ENCODE results near the gene DISP3.
A peak's percentile ranks its signal among the peaks of the same experiment; 100 is the strongest.

The DISP3 gene

DNA sequence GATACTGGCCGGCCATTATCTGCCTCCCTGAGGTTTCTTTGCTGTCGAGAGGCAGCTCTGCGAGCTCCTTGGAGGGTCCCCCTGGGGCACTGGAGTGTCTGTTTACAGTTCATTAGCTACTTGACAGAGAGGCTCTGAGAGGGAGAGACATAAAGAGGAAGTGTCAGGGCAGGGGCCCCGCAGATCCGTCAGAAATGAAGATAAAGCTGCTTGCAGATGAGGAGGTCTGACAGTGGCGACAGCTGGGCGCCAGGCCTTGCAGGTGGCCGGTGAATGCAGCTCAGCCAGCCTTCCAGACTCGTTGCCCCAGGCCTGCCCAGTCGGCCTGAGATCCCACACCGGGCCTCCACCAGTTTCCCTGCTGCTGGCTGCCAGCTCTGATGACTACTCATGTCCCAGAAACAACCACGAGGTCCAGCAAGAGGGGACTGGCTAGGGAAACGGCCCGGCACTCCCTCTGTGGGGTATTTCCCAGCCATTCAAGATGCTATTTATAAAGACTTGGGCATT lies 84.7 kb downstream of the DISP3 start:
- DNase-seq = no peak
- Mint-ChIP-seq H3K4me1 (no peaks in the 10 kb centered on the region), H3K36me3 (no peaks in the 10 kb centered on the region), H3K4me3 (no peak overlapping the region), H3K27me3 (peaks cover 54% of the 10 kb centered on the region), H3K27ac (no peak overlapping the region), H3K9me3 (no peaks in the 10 kb centered on the region)
- CTCF ChIA-PET = interaction anchor here (1.2 kb wide), 1 partner anchor 9 kb away, joined by 4 read pairs; no protein-coding TSS in a partner anchor

GRCh38 chr1:11564237-11564636 lies 85.3 kb downstream of the DISP3 start:
- Mint-ChIP-seq H3K27me3 (peaks cover 49% of the 10 kb centered on the region), H3K4me3 (no peak overlapping the region), H3K4me1 (no peaks in the 10 kb centered on the region), H3K27ac (no peak overlapping the region), H3K9me3 (no peaks in the 10 kb centered on the region), H3K36me3 (no peaks in the 10 kb centered on the region)
- DNase-seq = no peak
- CTCF ChIA-PET = interaction anchor here (1.2 kb wide), 1 partner anchor 8 kb away, joined by 4 read pairs; no protein-coding TSS in a partner anchor

GRCh38 chr1:11566042-11566850 lies 87.3 kb downstream of the DISP3 start:
- Mint-ChIP-seq H3K4me1 (no peaks in the 10 kb centered on the region), H3K4me3 (no peak overlapping the region), H3K27ac (no peak overlapping the region), H3K27me3 (peaks cover 48% of the 10 kb centered on the region), H3K9me3 (no peaks in the 10 kb centered on the region), H3K36me3 (no peaks in the 10 kb centered on the region)
- CTCF ChIA-PET = no interaction called here
- no peak for DNase-seq

GRCh38 chr1:11567244-11568065 lies 88.5 kb downstream of the DISP3 start:
- Mint-ChIP-seq H3K36me3 (no peaks in the 10 kb centered on the region), H3K4me1 (no peaks in the 10 kb centered on the region), H3K4me3 (no peak overlapping the region), H3K9me3 (no peaks in the 10 kb centered on the region), H3K27me3 (peaks cover 42% of the 10 kb centered on the region), H3K27ac (no peak overlapping the region)
- DNase-seq = no peak
- CTCF ChIA-PET = interaction anchor here (0.6 kb wide), 1 partner anchor 209 kb away, joined by 3 read pairs; no protein-coding TSS in a partner anchor

GRCh38 chr1:11568687-11569086 lies 89.7 kb downstream of the DISP3 start:
- no peaks in the 10 kb centered on the region for H3K36me3 Mint-ChIP-seq
- no peak for DNase-seq
- no peaks in the 10 kb centered on the region for H3K4me1 Mint-ChIP-seq
- peaks cover 36% of the 10 kb centered on the region for H3K27me3 Mint-ChIP-seq
- no peak overlapping the region for H3K27ac Mint-ChIP-seq
- CTCF ChIA-PET = interaction anchor here (0.7 kb wide), 1 partner anchor 398 kb away, joined by 4 read pairs; no protein-coding TSS in a partner anchor
- no peak overlapping the region for H3K4me3 Mint-ChIP-seq
- H3K9me3 Mint-ChIP-seq = no peaks in the 10 kb centered on the region

DNA sequence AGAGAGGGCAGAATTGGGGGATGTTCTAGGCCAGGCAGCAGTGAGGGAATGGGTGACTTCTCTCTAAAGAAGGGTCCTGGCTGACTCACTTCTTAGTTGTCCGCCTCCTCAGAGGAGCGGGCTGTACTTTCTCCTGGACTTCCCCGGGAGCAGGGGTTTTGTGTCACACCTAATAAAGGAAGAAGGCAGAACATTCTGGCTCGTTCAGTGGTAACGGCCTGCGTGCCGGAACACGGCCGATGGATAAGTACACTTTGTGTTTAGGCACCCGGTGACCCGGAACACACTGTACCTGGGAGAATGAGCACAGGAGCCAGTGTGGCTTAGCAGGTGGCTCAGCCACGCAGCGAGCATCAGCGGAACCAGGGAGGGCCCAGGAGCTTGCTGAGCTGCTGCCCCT lies 90.6 kb downstream of the DISP3 start:
- CTCF ChIA-PET = interaction anchor here (0.7 kb wide), 1 partner anchor 397 kb away, joined by 4 read pairs; no protein-coding TSS in a partner anchor

GRCh38 chr1:11569954-11570353 lies 91.0 kb downstream of the DISP3 start:
- H3K27me3 Mint-ChIP-seq = peaks cover 36% of the 10 kb centered on the region
- no peak overlapping the region for H3K4me3 Mint-ChIP-seq
- no peaks in the 10 kb centered on the region for H3K9me3 Mint-ChIP-seq
- no peaks in the 10 kb centered on the region for H3K36me3 Mint-ChIP-seq
- no peaks in the 10 kb centered on the region for H3K4me1 Mint-ChIP-seq
- no peak overlapping the region for H3K27ac Mint-ChIP-seq
- CTCF ChIA-PET = no interaction called here
- no peak for DNase-seq

More for the DNA sequence above, 90.6 kb downstream of the DISP3 start:
- H3K36me3 Mint-ChIP-seq = no peaks in the 10 kb centered on the region
- no peaks in the 10 kb centered on the region for H3K9me3 Mint-ChIP-seq
- H3K4me3 Mint-ChIP-seq = no peak overlapping the region
- no peaks in the 10 kb centered on the region for H3K4me1 Mint-ChIP-seq
- DNase-seq = no peak
- H3K27me3 Mint-ChIP-seq = peaks cover 35% of the 10 kb centered on the region
- H3K27ac Mint-ChIP-seq = no peak overlapping the region

DNA sequence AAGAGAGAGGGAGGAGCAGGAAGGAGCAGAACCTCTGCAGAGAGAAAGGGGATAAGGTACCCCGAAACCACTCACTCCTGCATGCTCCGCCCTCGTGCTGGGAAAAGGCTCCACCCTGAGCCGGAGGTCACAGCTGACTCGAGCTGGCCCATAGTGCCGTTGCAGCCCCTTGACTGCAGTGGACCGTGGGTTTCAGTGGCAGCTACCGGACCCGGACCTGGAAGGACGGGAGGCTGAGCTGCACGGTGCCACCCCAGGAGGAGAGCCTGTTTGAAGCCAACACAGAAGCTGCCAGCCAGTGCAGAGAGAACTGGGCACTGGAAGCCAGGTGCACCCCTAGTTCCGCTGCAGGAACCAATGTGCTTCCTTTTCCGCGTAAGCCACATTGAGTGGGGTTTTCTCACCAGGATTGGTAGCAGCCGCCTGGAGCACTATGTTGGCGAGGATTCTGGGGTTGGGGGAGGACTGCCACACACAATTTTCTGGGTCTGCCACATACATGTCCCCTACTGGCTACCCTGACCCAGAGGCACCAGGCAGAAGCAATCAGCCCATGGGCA lies 91.9 kb downstream of the DISP3 start:
- Mint-ChIP-seq H3K36me3 (no peaks in the 10 kb centered on the region), H3K27me3 (peaks cover 33% of the 10 kb centered on the region), H3K9me3 (no peaks in the 10 kb centered on the region), H3K27ac (no peak overlapping the region), H3K4me3 (no peak overlapping the region), H3K4me1 (no peaks in the 10 kb centered on the region)
- no peak for DNase-seq
- CTCF ChIA-PET = no interaction called here

DNA sequence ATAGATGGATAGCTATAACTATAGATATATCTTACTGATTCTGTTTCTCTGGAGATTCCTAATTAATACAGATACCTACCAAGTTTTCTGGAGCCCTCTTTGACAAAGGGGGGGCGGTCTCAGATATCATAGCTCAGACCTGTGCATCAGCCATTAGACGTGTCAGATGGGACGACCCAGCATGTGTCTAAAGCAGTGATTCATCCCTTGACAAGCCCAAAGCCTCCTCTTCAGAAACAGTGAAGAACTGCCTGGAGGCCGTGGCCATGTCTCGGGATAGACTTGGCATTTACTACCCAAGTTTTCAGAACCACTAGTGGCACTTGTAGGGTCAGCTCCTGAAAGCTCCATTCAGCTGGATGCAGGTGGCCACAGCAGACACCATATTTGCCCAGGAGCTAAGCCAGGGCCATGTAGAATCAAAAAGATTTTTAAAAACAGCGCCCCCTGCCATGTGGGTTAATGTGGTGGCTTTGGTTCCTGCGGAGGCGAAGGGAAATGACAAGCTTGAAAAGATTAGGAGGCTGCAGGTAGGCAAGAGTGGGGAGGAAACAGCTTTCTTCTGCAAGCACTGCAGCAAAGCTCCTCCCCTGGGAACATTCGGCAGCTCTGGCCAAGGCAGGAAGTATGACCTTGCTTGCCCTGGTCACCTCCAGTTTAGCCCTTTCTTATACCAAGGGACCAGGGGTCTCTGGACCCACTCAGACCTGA lies 93.1 kb downstream of the DISP3 start:
- Mint-ChIP-seq H3K9me3 (no peaks in the 10 kb centered on the region), H3K27me3 (peaks cover 31% of the 10 kb centered on the region), H3K4me3 (no peak overlapping the region), H3K4me1 (no peaks in the 10 kb centered on the region), H3K27ac (no peak overlapping the region), H3K36me3 (no peaks in the 10 kb centered on the region)
- peak; percentile 61 for DNase-seq
- CTCF ChIA-PET = interaction anchor here (0.5 to 1.8 kb wide), 7 partner anchors 9 to 534 kb away, joined by 3 to 4 read pairs (median 3); no protein-coding TSS in a partner anchor

DNA sequence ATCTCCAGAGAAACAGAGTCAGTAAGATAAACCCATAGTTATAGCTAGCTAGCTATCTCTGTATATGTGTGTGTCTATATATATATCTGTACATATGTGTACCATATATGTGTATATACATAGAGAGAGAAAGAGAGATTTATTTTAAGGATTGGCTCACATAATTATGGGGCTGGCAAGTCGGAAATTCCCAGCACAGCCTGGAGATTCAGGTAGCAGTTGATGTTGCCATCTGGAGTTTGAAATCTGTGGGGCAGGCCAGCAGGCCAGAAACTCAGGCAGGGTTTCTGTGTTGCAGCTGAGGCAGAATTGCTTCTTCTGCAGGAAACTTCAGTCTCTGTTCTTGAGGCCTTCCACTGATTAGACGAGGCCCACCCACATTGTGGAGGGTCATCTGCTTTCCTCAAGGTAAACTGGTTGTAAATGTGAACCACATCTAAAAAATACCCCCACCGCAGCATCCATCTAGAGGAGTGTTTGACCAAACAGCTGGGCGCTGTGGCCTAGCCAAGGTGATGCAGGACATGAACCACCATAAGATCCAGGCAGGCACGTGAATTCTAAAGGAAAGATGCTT lies 94.2 kb downstream of the DISP3 start:
- H3K4me3 Mint-ChIP-seq = no peak overlapping the region
- H3K4me1 Mint-ChIP-seq = no peaks in the 10 kb centered on the region
- DNase-seq = no peak
- H3K27ac Mint-ChIP-seq = no peak overlapping the region
- CTCF ChIA-PET = interaction anchor here (0.6 to 1.8 kb wide), 4 partner anchors 54 to 535 kb away, joined by 3 to 4 read pairs (median 3); no protein-coding TSS in a partner anchor
- H3K36me3 Mint-ChIP-seq = no peaks in the 10 kb centered on the region
- peaks cover 38% of the 10 kb centered on the region for H3K27me3 Mint-ChIP-seq
- no peaks in the 10 kb centered on the region for H3K9me3 Mint-ChIP-seq

DNA sequence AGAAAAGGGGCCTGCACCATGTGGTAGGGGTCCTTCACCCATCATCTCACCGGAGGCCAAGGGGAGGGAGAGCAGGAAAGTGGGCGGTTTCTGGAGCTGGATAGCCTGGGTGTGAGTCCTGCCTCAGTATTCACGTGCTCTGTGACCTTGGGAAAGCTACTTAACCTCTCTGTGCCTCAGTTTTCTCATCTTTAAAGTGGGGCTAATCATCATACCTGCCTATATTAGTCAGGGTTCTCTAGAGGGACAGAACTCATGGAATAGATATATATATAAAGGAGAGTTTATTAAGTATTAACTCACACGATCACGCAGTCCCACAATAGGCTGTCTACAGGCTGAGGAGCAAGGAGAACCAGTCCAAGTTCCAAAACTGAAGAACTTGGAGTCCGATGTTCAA lies 96.6 kb downstream of the DISP3 start:
- DNase-seq = no peak
- Mint-ChIP-seq H3K27ac (no peak overlapping the region), H3K27me3 (peaks cover 28% of the 10 kb centered on the region), H3K4me1 (no peaks in the 10 kb centered on the region), H3K36me3 (no peaks in the 10 kb centered on the region), H3K9me3 (no peaks in the 10 kb centered on the region), H3K4me3 (no peak overlapping the region)
- CTCF ChIA-PET = no interaction called here

GRCh38 chr1:11576109-11576875 lies 97.3 kb downstream of the DISP3 start:
- Mint-ChIP-seq H3K27me3 (peaks cover 25% of the 10 kb centered on the region), H3K36me3 (no peaks in the 10 kb centered on the region), H3K4me1 (no peaks in the 10 kb centered on the region), H3K27ac (no peak overlapping the region), H3K9me3 (no peaks in the 10 kb centered on the region), H3K4me3 (no peak overlapping the region)
- CTCF ChIA-PET = no interaction called here
- DNase-seq = no peak

- CTCF ChIA-PET = no interaction called here
Observed at GRCh38 chr1:11578004-11578403, 99.0 kb downstream of the DISP3 start.

More at GRCh38 chr1:11578004-11578403, 99.0 kb downstream of the DISP3 start:
- no peaks in the 10 kb centered on the region for H3K36me3 Mint-ChIP-seq
- H3K27ac Mint-ChIP-seq = no peak overlapping the region
- no peaks in the 10 kb centered on the region for H3K4me1 Mint-ChIP-seq
- H3K9me3 Mint-ChIP-seq = no peaks in the 10 kb centered on the region
- DNase-seq = no peak
- no peak overlapping the region for H3K4me3 Mint-ChIP-seq
- H3K27me3 Mint-ChIP-seq = peaks cover 30% of the 10 kb centered on the region
